ENCODE measurements around the gene USP37.

The USP37 gene

DNA sequence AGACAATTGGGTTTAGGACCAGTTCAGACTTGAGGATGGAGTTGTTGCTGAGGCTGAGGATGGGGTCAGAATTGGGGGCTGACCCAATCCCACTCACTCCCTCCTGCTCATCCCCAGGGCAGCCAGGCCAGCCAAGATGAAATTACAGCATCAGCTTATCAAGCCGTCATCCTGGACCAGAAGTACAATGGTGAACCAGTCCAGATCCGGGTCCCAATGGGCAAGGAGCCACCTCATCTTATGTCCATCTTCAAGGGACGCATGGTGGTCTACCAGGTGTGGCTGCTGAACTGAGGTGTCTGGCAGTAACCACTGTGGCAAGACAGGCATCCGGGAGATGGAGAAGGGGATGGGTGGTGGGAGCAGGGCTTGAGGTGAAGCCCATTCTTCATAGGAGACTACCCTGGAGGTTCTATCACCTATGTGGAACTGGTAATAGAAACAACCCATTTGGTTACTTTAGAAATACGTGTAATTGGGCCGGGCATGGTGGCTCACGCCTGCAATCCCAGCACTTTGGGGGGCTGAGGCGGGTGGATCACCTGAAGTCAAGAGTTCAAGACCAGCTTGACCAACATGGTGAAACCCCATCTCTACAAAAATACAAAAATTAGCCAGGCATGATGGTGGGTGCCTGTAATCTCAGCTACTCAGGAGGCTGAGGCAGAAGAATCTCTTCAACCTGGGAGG lies 135.3 kb downstream of the USP37 start:
- TF ChIP-seq, protein P1, sequence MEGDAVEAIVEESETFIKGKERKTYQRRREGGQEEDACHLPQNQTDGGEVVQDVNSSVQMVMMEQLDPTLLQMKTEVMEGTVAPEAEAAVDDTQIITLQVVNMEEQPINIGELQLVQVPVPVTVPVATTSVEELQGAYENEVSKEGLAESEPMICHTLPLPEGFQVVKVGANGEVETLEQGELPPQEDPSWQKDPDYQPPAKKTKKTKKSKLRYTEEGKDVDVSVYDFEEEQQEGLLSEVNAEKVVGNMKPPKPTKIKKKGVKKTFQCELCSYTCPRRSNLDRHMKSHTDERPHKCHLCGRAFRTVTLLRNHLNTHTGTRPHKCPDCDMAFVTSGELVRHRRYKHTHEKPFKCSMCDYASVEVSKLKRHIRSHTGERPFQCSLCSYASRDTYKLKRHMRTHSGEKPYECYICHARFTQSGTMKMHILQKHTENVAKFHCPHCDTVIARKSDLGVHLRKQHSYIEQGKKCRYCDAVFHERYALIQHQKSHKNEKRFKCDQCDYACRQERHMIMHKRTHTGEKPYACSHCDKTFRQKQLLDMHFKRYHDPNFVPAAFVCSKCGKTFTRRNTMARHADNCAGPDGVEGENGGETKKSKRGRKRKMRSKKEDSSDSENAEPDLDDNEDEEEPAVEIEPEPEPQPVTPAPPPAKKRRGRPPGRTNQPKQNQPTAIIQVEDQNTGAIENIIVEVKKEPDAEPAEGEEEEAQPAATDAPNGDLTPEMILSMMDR (IDR thresholded peaks at IDR 0.05; ENCODE audit: borderline replicate concordance, insufficient read depth, low read depth, low read length), result no peak
- no peak overlapping the region for H3K4me3 ChIP-seq (ENCODE audit: low read depth, low read length)

DNA sequence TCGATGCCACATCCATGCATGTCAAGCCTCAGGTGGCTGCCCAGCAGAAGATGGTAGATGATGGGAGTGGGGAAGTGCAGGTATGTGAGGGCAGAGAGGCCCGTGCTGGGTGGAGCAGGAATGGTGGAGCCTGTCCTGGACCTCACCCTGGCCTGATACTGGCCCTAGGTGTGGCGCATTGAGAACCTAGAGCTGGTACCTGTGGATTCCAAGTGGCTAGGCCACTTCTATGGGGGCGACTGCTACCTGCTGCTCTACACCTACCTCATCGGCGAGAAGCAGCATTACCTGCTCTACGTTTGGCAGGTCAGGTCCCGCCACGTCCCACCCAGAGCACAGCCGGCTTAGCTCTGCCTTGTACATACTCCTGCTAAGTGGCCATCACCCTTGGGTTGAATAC lies 136.3 kb downstream of the USP37 start:
- TF ChIP-seq, protein P1 (IDR thresholded peaks at IDR 0.05; ENCODE audit: borderline replicate concordance, insufficient read depth, low read depth, low read length), result no peak
- H3K4me3 ChIP-seq (ENCODE audit: low read depth, low read length), result no peak overlapping the region

DNA sequence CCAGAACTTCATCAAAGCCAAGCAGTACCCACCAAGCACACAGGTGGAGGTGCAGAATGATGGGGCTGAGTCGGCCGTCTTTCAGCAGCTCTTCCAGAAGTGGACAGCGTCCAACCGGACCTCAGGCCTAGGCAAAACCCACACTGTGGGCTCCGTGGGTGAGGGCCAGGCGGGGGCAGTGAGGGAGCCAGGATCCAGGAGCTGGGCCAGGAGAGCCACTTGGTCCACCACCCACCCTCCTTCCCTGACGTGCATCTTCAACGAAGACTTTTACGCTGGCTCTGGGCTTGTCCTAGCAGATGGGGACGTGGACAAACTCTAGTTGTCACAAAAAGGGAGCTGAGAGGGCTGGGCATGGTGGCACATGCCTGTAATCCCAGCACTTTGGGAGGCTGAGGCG lies 137.4 kb downstream of the USP37 start:
- TF ChIP-seq, protein P1 (IDR thresholded peaks at IDR 0.05; ENCODE audit: borderline replicate concordance, insufficient read depth, low read depth, low read length), result no peak
- no peak overlapping the region for H3K4me3 ChIP-seq (ENCODE audit: low read depth, low read length)

DNA sequence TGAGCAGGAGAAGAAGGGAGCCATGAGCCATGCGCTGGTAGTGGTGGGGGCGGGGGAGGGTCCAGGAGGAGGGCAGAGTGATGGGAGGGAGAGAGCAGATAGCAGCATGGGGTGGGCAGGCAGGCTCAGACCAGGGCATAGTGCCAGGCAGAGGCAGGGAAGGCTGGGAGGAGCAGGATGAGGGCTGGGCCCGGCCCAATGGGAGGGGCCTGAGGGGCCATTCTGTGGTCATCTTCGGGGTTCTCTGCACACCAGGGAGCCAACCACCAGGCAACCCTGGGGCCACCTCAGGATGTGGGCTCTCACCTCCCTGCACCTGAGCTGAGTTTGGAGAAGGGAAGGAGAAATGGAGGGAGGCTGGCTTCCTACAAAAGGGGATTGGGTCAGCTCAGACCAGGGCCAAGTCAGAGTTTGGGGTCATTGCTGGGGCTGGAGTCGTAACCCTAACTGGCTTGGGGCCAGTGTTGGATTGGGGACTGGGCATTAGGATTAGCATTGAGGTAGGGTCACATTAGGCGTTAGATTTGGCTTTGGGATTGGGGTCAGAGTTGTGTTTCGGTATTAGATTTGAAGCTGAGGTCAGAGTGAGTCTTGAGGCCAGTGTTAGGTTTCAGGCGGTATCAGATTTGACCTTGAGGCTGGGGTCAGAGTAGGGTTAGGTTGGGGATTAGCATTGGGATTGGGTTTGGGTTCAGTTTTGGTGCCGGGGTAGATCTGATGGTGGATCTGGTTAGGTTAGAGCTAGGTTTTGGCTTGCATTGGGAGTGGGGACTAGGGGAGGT lies 138.0 kb downstream of the USP37 start:
- H3K4me3 ChIP-seq (ENCODE audit: low read depth, low read length), result no peak overlapping the region
- TF ChIP-seq, protein P1 (IDR thresholded peaks at IDR 0.05; ENCODE audit: borderline replicate concordance, insufficient read depth, low read depth, low read length), result no peak

DNA sequence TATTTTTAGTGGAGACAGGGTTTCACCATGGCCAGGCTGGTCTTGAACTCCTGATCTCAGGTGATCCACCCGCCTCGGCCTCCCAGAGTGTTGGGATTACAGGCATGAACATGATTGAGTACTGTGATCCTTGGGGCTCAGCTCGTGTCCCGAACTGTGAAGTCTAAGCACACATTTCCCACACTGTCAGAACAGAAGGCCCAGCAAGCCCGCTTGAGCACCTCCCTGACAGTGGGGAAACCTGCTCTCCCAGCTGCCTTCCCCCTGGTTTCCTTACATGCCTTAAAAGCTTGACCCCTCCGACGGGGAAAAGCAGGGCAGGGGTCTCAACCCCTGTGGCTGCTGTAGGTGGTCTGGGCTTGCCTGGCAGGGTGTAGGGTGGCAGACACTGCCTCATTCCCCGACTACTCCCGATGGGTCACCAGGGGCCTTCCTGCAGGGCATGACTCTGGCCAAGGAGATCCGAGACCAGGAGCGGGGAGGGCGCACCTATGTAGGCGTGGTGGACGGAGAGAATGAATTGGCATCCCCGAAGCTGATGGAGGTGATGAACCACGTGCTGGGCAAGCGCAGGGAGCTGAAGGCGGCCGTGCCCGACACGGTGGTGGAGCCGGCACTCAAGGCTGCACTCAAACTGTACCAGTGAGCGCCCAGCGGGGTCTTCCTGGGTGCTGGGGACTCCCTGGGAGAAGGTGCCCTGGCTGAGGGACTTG lies 139.1 kb downstream of the USP37 start:
- H3K4me3 ChIP-seq (ENCODE audit: low read depth, low read length), result no peak overlapping the region
- TF ChIP-seq, protein P1 (IDR thresholded peaks at IDR 0.05; ENCODE audit: borderline replicate concordance, insufficient read depth, low read depth, low read length), result no peak

DNA sequence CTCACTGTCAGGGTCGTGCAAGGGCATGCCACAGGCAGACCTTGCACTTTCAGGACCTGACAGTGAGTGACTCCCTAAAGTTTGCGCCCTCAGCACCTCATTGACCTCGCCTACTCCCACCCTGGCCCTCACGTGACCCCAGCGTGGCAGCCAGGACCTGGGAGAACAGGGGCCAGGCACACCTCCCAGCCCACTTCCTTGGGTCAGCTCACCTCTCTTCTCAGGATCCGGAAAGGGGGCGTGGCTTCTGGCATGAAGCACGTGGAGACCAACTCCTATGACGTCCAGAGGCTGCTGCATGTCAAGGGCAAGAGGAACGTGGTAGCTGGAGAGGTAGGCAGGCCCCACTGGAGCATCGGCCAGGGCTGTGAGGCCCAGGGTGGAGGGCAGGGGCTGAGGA lies 140.4 kb downstream of the USP37 start:
- TF ChIP-seq, protein P1 (IDR thresholded peaks at IDR 0.05; ENCODE audit: borderline replicate concordance, insufficient read depth, low read depth, low read length), result no peak
- H3K4me3 ChIP-seq (ENCODE audit: low read depth, low read length), result no peak overlapping the region
